Measurements from ENCODE around the gene PSAPL1. TPM values are rescaled to one million over a fixed set of nuclear protein-coding genes. Genes with fewer than 3 reads are reported as not detected.

Gene PSAPL1
- total and polyA plus RNA-seq, 2 of the 8 experiments (the other 6 are each of a cell fraction or from before 2014, with no cell fraction given) = 0.03 TPM; not detected in 1

DNA sequence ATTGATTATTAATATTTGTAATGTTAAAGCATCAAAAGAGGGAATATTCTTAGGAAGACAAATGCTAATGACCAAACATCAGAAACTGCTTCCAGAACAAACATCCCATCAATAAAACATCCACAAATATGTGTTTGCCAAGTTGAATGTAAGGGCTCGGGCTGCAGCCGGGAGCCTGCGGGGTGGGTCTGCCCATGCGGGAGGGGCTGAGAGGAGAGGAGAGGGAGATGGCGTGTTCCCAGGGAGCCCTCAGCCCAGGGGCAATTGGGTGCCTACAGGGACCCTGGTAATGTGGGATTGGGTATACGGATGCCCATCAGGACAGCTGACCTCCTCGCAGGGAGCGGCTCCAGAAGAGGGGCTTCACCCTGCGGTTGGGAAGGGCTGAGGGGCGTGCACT lies 38.4 kb upstream of the PSAPL1 start:
- H2BK12ac ChIP-seq (ENCODE audit: low read depth, low read length) = no peak overlapping the region
- CTCF ChIA-PET (ENCODE audit: partially characterized antibody) = interaction anchor here (0.6 to 1.6 kb wide), 2 partner anchors 82 to 272 kb away, joined by 3 read pairs; no protein-coding TSS in a partner anchor
- TF ChIP-seq RNF2 (IDR thresholded peaks at IDR 0.05; ENCODE audit: borderline replicate concordance, low read depth, low read length, missing control alignments, poor library complexity, severe bottlenecking) (no peak), MAFK (IDR thresholded peaks at IDR 0.05; ENCODE audit: low read depth, low read length) (no peak), ZNF274 (IDR thresholded peaks at IDR 0.05; ENCODE audit: borderline replicate concordance, extremely low read depth, low read length) (no peak), EP300 (IDR thresholded peaks at IDR 0.05; ENCODE audit: borderline replicate concordance in 1 of 2, low read depth in 2 of 2, low read length in 2 of 2) (no peak), RBBP5 (IDR thresholded peaks at IDR 0.05; ENCODE audit: borderline replicate concordance, low read depth, low read length) (no peak), CEBPB (IDR thresholded peaks at IDR 0.05; ENCODE audit: low read depth, low read length) (no peak), RAD21 (IDR thresholded peaks at IDR 0.05 in 1 of 2, conservative IDR thresholded peaks at IDR 0.05 in 1 of 2; ENCODE audit: low read depth in 2 of 2, low read length in 2 of 2) (no peak), SP4 (IDR thresholded peaks at IDR 0.05; ENCODE audit: low read length) (no peak), GTF2F1 (IDR thresholded peaks at IDR 0.05; ENCODE audit: borderline replicate concordance, low read depth, low read length) (no peak), GABPA (IDR thresholded peaks at IDR 0.05; ENCODE audit: borderline replicate concordance, insufficient read depth, low read length) (no peak)

More for the DNA sequence above, 38.4 kb upstream of the PSAPL1 start:
- H4K20me1 ChIP-seq (replicated peaks in 1 of 2; ENCODE audit: control insufficient read depth in 1 of 2, insufficient read depth in 2 of 2, low read length in 2 of 2) = peaks cover 0 to 2% of the 10 kb centered on the region in 2 experiments
- H3K9ac ChIP-seq (replicated peaks in 1 of 4; ENCODE audit: extremely low read depth in 1 of 4, low read depth in 3 of 4, low read length in 3 of 4) = no peak overlapping the region
- H2BK20ac ChIP-seq (ENCODE audit: low read length) = no peak overlapping the region
- no peaks in the 10 kb centered on the region for H3K79me1 ChIP-seq (ENCODE audit: low read depth, low read length)
- no peak overlapping the region for H3K56ac ChIP-seq (replicated peaks; ENCODE audit: insufficient read length, low read depth, low read length)
- WGBS, 2 experiments (ENCODE audit: extremely low coverage in 1 of 2, insufficient coverage in 1 of 2, insufficient read length in 1 of 2, insufficient replicate concordance in 2 of 2, low coverage in 1 of 2, low lambda C conversion rate in 2 of 2, missing lambda C conversion rate in 1 of 2) = 86% methylated on average over 9 of the region's 10 CpGs; no CpG with 5 or more reads in 1 of the 2 experiments
- H3K4ac ChIP-seq (replicated peaks; ENCODE audit: insufficient read length, low read depth, low read length) = no peak overlapping the region
- FAIRE-seq (no peak), DNase-seq (ENCODE audit: low read depth in 1 of 2, low spot score in 2 of 2) (no peak)
- POLR2A ChIA-PET (ENCODE audit: partially characterized antibody) = no interaction called here
- H3K36me3 ChIP-seq (ENCODE audit: control insufficient read depth in 2 of 4, insufficient read depth in 4 of 4, low read length in 3 of 4) = no peaks in the 10 kb centered on the region
- peaks cover 7% of the 10 kb centered on the region; the same call in 1 of the 2 replicates for H3K23me2 ChIP-seq (ENCODE audit: low read depth, low read length)
- no peak overlapping the region for H3K18ac ChIP-seq (ENCODE audit: extremely low read depth, low read length)
- H3K27ac ChIP-seq (ENCODE audit: low read depth, low read length) = no peak overlapping the region
- no peak overlapping the region for H4K5ac ChIP-seq (ENCODE audit: insufficient read length, low read depth, low read length)
- H4K8ac ChIP-seq (ENCODE audit: extremely low read depth, insufficient read depth, low read length) = no peak overlapping the region
- H3K23ac ChIP-seq (ENCODE audit: insufficient read length) = no peak overlapping the region
- H3K4me2 ChIP-seq (ENCODE audit: insufficient read depth in 1 of 2, low read depth in 2 of 2, low read length in 2 of 2) = no peak overlapping the region
- H3K27me3 ChIP-seq (replicated peaks in 1 of 4; ENCODE audit: control insufficient read depth in 3 of 4, extremely low read depth in 1 of 4, insufficient read depth in 3 of 4, low read length in 3 of 4) = no peaks in the 10 kb centered on the region
- H3K79me2 ChIP-seq (ENCODE audit: control insufficient read depth in 1 of 2, insufficient read depth in 2 of 2, low read length in 2 of 2) = no peaks in the 10 kb centered on the region
- no peak overlapping the region for H3K4me3 ChIP-seq (ENCODE audit: extremely low read depth in 1 of 4, insufficient read depth in 2 of 4, low read depth in 3 of 4, low read length in 4 of 4)
- no peak overlapping the region for H4K91ac ChIP-seq (replicated peaks; ENCODE audit: insufficient read length, low read length)
- H3K9me3 ChIP-seq (ENCODE audit: insufficient read depth in 2 of 2, low read depth in 1 of 2, low read length in 1 of 2) = no peaks in the 10 kb centered on the region
- peaks cover 0 to 8% (median 5%) of the 10 kb centered on the region in 4 experiments; a peak in 5 of 7 replicates for H3K4me1 ChIP-seq (replicated peaks in 1 of 4; ENCODE audit: control insufficient read depth in 3 of 4, insufficient read depth in 4 of 4, low read length in 3 of 4)
- no peak overlapping the region for H2BK120ac ChIP-seq (replicated peaks; ENCODE audit: low read depth, low read length)
- no peak overlapping the region for H3K14ac ChIP-seq (ENCODE audit: insufficient read length)
- H2AFZ ChIP-seq (ENCODE audit: low read length) = no peak overlapping the region
- H2AK5ac ChIP-seq (ENCODE audit: low read depth, low read length) = no peak overlapping the region
- H2BK5ac ChIP-seq (ENCODE audit: low read depth, low read length) = no peak overlapping the region
- no peak overlapping the region; the same call in 1 of the 2 replicates for H2BK15ac ChIP-seq (ENCODE audit: low read length)

Measured in H1 (cell line).